ENCODE results near the gene HLA-F. TPM values are rescaled to one million over a fixed set of nuclear protein-coding genes. Genes with fewer than 3 reads are reported as not detected.

Gene HLA-F
- total RNA-seq, 1 donor from 2014 or later, result 12.5 TPM

DNA sequence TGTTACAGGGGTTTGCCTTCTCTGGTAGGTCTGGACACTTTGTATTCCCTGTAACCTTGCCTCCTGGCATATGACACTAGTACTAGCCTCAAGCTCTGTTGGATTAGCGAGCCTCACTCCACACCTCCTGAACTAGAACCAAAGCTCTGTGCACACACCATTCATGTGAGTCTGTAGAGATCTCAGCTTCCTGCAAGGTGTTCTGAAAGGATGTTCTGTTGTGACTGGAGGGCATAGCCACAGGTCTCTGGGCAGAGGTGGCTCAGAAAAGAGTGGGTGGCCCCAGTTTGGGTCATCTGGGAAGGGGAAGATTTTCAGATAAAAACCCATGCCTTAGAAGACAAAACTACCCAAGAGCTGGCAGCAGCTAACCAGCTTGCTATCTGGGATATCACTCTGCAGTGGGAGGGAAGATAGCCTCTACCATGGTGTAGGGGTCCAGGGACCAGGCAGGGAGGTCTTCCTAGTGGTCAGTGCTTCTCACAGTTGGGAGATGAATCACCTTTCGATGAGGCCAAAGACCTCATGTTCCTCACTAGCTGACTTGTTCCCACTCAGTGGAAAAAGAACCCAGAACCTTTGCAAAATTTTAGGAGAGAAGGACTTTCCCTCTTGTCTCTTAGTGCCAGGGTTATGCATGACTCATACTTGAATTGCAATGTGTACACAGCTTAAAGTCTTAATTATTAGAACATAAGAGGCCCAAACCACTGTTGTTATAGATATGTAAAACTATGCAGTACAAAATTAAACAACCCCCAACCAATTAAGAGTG, 41.4 kb downstream of the HLA-F start:
- Mint-ChIP-seq H3K9me3 (ENCODE audit: unreplicated experiment) (no peaks in the 10 kb centered on the region), H3K27me3 (ENCODE audit: unreplicated experiment) (peaks cover 17% of the 10 kb centered on the region), H3K4me1 (ENCODE audit: unreplicated experiment) (peaks cover 8% of the 10 kb centered on the region), H3K4me3 (ENCODE audit: unreplicated experiment) (no peak overlapping the region), H3K27ac (ENCODE audit: unreplicated experiment) (no peak overlapping the region), H3K36me3 (ENCODE audit: unreplicated experiment) (no peaks in the 10 kb centered on the region)
- DNase-seq (ENCODE audit: extremely low spot score, unreplicated experiment), result peak; percentile 36
- TF ChIP-seq, protein P1, sequence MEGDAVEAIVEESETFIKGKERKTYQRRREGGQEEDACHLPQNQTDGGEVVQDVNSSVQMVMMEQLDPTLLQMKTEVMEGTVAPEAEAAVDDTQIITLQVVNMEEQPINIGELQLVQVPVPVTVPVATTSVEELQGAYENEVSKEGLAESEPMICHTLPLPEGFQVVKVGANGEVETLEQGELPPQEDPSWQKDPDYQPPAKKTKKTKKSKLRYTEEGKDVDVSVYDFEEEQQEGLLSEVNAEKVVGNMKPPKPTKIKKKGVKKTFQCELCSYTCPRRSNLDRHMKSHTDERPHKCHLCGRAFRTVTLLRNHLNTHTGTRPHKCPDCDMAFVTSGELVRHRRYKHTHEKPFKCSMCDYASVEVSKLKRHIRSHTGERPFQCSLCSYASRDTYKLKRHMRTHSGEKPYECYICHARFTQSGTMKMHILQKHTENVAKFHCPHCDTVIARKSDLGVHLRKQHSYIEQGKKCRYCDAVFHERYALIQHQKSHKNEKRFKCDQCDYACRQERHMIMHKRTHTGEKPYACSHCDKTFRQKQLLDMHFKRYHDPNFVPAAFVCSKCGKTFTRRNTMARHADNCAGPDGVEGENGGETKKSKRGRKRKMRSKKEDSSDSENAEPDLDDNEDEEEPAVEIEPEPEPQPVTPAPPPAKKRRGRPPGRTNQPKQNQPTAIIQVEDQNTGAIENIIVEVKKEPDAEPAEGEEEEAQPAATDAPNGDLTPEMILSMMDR (IDR thresholded peaks at IDR 0.05), result no peak

DNA sequence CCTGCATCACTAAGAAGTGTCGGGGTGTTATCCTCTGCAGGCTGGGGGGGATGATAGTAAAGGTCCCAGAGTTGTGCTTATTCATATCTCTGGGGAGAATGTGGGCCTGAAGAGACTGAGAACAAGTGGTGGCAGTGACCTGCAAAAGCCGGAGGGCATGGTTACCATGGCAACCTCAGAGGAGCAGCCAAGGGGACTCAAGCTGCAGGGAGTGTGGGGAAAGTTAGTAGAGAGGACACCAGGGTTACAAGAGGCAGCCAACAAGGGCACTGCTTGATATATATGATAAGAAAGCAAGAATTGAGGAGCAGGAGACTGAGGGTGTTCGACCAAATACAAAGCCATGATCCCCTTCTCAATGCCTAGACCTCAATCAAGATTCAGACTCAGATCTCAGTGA, 46.1 kb downstream of the HLA-F start:
- peaks cover 21% of the 10 kb centered on the region for H3K27me3 Mint-ChIP-seq (ENCODE audit: unreplicated experiment)
- peak; percentile 51 for DNase-seq (ENCODE audit: extremely low spot score, unreplicated experiment)
- H3K36me3 Mint-ChIP-seq (ENCODE audit: unreplicated experiment), result no peaks in the 10 kb centered on the region
- H3K4me1 Mint-ChIP-seq (ENCODE audit: unreplicated experiment), result no peaks in the 10 kb centered on the region
- TF ChIP-seq, protein P1 (IDR thresholded peaks at IDR 0.05), result no peak
- no peaks in the 10 kb centered on the region for H3K9me3 Mint-ChIP-seq (ENCODE audit: unreplicated experiment)
- no peak overlapping the region for H3K27ac Mint-ChIP-seq (ENCODE audit: unreplicated experiment)
- H3K4me3 Mint-ChIP-seq (ENCODE audit: unreplicated experiment), result no peak overlapping the region

DNA sequence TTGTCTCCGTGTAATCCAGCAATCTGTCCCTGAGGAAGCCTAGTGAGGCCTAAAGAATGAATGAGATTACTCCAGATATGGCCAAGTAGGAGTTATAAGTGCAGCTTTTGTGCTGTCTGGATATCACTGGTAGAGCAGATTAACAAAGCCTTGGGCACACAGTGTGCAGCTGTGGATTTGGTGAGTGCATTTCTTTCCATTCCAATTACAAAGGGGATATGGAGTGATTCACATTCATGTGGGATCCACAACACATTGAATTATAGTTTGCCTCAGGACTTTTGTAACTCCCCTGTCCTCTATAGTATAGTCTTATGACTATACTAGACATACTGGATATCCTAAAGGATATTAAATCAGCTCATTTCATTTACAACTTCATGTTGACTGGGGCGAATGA, 47.1 kb downstream of the HLA-F start:
- no peak overlapping the region for H3K4me3 Mint-ChIP-seq (ENCODE audit: unreplicated experiment)
- peaks cover 28% of the 10 kb centered on the region for H3K27me3 Mint-ChIP-seq (ENCODE audit: unreplicated experiment)
- H3K27ac Mint-ChIP-seq (ENCODE audit: unreplicated experiment), result no peak overlapping the region
- no peaks in the 10 kb centered on the region for H3K36me3 Mint-ChIP-seq (ENCODE audit: unreplicated experiment)
- DNase-seq (ENCODE audit: extremely low spot score, unreplicated experiment), result no peak
- H3K9me3 Mint-ChIP-seq (ENCODE audit: unreplicated experiment), result no peaks in the 10 kb centered on the region
- H3K4me1 Mint-ChIP-seq (ENCODE audit: unreplicated experiment), result no peaks in the 10 kb centered on the region
- TF ChIP-seq, protein P1 (IDR thresholded peaks at IDR 0.05), result no peak

DNA sequence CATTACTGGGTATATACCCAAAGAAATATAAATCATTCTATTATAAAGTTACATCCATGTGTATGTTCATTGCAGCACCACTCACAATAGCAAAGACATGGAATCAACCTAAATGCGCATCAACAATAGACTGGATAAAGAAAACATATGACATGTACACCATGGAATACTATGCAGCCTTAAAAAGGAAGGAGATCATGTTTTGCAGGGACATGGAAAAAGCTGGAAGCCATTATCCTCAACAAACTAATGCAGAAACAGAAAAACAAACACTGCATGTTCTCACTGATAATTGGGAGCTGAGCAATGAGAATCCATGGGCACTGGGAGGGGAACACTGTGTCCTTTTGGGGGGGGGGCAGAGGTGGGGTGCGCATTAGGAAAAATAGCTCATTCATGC, 53.5 kb downstream of the HLA-F start:
- Mint-ChIP-seq H3K4me3 (ENCODE audit: unreplicated experiment) (no peak overlapping the region), H3K27ac (ENCODE audit: unreplicated experiment) (no peak overlapping the region), H3K36me3 (ENCODE audit: unreplicated experiment) (no peaks in the 10 kb centered on the region), H3K4me1 (ENCODE audit: unreplicated experiment) (no peaks in the 10 kb centered on the region), H3K9me3 (ENCODE audit: unreplicated experiment) (no peaks in the 10 kb centered on the region), H3K27me3 (ENCODE audit: unreplicated experiment) (peaks cover 40% of the 10 kb centered on the region)
- TF ChIP-seq, protein P1 (IDR thresholded peaks at IDR 0.05), result no peak
- no peak for DNase-seq (ENCODE audit: extremely low spot score, unreplicated experiment)

Other genes with a start within 250 kb of the HLA-F start
- not detected in 2 replicates for gene MAS1L, start 235.5 kb upstream of the HLA-F start, total RNA-seq
- not detected in 2 replicates for gene UBD, start 163.7 kb upstream of the HLA-F start, total RNA-seq
- gene OR2H2, start 138.3 kb upstream of the HLA-F start, total RNA-seq, result not detected in 2 replicates
- 80.4 and 93.6 TPM in 2 replicates for gene GABBR1, start 90.3 kb upstream of the HLA-F start, total RNA-seq
- gene MOG, start 66.3 kb upstream of the HLA-F start, total RNA-seq, result not detected in 2 replicates
- gene ZFP57, start 42.3 kb upstream of the HLA-F start, total RNA-seq, result not detected in 2 replicates
- 0.32 and 0.68 TPM in 2 replicates for gene HLA-G, start 104.4 kb downstream of the HLA-F start, total RNA-seq
- 293 and 316 TPM in 2 replicates for gene HLA-A, start 219.1 kb downstream of the HLA-F start, total RNA-seq